NCI-H1092 treated with DMSO at 0.1 percent for 48 hours (cell line): ENCODE data around the gene CMKLR1.

Experiments
- DNase-seq: peaks from one replicate; lab custom pipeline; 2025; lab: John Stamatoyannopoulos, UW

The CMKLR1 gene

GRCh38 chr12:108361606-108362005, 22.5 kb upstream of the CMKLR1 start:
- no peak for DNase-seq

DNA sequence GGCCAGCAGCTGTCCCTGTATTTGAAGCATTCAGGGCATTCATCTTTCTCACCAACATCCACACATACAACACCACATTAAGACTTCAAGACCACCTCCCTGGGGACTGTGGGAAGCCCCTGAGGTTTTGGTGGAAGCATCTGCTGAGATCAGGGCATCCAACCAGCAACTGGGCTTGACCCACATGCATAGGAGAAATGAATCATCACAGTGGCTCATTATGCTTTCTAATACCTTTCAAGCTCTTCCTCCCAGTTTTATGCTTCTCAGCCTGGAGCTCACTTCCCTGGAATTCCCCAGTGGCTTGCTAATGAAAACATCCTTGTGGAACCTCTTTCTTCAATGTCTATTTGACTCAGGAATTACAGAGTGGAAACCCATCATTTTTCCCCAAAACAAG, 21.4 kb upstream of the CMKLR1 start:
- no peak for DNase-seq

- DNase-seq: no peak
Observed at GRCh38 chr12:108360057-108360456, 20.9 kb upstream of the CMKLR1 start.

DNA sequence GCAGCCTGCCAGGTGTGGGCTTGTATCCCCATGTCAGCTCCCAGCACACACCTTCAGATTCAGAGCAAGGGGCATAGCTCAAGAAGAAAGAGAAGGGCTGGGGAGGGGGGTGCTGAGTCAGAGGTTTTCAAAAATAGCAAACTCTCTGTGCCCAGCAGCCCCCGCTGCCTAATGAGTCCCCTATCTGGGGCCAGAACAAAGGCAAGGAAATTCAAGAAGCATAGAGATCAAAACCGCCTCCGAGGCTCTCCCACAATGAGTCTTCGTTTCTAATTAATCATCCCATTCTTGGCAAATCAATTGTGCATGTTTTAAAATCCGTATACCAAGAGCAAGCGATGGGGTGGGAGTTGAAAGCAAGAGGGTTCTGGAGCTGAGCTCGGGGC, 19.5 kb upstream of the CMKLR1 start:
- DNase-seq: no peak

DNA sequence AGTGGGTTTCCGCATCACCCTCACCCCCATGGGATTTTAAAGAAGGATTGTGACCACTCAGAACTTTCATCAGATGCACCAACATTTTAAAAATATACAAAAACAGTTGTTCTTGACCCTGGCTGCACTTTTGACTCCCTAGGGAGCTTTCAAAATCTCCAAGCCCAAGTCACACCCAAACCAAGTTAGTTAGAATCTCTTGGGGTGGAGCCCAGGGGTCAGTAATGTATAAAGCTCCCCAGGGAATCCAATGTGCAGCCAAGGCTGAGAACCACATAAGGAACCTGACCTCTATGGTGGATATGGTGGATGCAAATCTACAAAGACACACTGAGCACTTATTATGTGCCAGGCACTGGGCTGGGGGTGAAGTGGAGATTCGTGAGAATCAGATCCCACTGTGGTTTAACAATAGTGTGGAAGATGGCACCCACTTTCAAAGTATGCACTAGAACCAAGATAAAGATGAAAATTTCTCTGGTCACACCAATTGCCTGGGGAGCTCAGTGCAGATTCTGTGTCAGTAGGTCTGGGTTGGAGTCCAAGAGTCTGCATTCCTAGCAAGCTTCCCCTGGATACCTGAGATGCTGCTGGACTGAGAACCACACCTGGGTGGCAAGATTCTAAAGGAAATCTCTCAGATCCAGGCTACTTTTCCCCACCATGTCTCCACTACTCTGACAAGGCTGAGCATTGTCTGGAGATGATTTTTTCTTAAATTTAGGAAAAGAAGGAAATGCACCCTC, 18.9 kb upstream of the CMKLR1 start:
- no peak for DNase-seq

DNA sequence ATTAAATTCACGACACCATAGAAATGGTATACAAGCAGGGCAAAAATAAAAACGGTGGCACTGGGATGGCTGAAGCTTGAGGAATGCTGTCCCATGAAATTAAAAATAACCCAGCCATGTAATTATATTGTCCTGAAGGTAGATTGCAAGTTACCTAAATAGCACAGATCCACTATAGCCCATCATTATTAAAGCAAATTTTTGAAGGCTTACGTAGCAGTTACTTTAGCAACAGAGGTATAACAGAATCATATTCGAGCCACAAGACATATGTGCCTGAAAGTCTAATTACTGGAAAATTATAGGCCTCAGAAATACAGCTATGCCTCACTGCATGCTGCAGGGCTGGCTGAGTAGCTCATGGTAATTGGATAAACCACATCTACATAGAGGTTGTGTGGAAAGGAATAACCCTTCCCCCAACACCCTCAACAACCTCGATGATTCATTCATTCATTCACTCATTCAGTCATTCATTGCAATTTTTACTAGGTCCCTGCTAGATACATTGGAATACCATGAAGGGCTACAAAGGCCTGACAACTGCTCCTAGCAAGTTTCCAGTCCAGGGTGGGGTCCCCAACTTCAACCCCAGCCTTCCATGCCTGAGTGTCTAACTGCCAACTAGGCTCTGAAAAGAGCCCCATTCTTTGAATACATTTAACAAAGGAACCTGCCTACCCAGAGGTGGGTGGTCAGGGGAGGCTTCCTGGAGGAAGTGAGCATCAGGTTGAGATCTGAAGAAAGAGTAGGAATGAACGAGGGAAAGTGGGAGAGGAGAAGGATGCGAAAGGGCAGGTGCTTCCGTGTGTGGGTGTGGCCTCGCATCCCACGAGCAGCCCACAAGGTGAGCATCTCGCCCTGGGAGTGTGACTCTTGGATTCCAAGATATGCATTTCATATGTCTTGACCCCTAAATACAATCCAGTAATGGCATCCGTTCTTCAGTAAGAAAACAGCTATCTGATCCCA, 18.0 kb upstream of the CMKLR1 start:
- DNase-seq: no peak

GRCh38 chr12:108355069-108355468, 16.0 kb upstream of the CMKLR1 start:
- no peak for DNase-seq

DNA sequence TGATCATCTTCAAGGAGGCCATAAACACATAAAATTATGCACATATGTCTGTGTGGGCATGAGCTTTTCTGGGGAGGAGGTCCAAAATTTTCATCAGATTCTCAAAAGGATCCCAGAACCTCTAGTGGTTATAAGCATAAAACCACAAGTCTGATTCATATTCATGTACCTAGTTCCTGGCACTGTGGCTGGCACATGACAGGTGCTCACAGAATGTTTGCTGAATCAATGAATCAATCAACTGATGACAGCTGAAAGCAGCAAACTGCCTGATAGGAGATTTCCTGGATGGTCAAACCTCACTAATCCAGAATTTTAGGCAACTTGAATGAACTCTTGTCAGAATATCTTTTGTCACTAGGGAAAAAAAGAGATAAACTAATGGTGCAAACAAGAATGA, 13.5 kb upstream of the CMKLR1 start:
- DNase-seq: no peak

- DNase-seq: no peak
Observed at GRCh38 chr12:108350511-108350910, 11.4 kb upstream of the CMKLR1 start.

DNA sequence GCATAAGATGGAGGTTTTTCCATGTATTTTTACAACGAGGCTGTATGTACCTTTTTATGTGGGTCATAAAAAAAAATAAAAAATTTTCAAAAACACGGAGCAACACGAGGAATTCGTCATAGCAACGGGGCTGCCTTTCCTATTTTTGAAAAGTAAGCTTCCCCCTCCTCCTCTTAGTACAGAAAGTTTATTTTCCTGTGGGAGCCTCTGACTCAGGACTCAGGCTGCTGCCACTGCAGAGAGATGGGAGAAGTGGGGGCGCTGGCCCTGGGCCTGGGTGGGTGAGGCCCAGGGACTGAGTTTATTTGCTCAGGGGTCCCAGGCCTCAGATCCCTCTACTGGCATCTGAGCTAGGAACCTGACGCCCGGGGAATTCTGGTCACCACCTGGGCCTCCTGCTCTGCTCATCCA, 10.2 kb upstream of the CMKLR1 start:
- no peak for DNase-seq

- DNase-seq: no peak
Observed at GRCh38 chr12:108348842-108349241, 9.7 kb upstream of the CMKLR1 start.

- DNase-seq: no peak
Observed at GRCh38 chr12:108346727-108347710, 7.9 kb upstream of the CMKLR1 start.

DNA sequence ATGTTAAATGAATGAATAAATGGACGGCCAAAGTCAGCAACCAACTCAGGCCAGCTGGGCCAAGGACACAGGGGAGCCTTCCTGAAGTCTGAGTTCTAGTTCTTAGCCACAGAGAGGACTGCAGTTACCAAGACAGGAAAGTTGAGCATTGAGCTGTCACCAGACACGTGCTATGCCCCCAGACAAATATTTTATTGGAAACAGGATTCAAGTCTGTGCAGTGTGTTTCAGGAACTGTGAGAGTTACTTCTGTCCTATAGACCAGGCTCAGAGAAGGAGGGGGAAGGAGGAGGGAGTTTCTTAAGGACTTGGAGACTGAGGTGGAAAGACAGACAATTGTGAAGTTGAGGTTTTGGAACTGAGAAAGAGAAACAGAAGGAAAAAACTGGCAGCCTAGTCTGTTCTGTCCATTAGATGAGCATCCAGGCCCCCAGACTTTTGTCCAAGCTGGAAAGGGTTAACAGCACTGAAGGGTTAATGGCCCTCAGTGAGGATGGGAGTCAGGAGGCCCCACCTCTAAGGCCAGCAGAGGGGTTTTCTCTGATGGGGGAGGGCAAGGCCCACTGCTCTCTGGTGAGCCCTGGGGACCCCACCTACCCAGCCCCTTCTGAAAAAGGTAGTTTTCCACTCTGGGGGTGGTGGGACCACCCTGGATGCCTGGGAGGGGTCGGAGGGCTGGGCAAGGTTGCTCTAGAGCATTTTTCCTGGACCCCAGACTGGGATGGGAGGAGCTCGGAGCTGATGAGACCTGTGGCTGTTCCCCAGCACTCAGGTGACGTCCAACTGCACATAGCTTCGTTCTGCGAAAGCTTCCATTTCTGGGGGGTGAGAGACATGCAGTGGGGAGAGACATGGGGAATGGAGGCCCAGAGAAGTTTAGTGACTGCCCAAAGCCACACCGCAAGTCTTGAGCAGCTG, 6.9 kb upstream of the CMKLR1 start:
- DNase-seq: no peak

- DNase-seq: no peak
Observed at GRCh38 chr12:108342985-108343384, 3.9 kb upstream of the CMKLR1 start.

DNA sequence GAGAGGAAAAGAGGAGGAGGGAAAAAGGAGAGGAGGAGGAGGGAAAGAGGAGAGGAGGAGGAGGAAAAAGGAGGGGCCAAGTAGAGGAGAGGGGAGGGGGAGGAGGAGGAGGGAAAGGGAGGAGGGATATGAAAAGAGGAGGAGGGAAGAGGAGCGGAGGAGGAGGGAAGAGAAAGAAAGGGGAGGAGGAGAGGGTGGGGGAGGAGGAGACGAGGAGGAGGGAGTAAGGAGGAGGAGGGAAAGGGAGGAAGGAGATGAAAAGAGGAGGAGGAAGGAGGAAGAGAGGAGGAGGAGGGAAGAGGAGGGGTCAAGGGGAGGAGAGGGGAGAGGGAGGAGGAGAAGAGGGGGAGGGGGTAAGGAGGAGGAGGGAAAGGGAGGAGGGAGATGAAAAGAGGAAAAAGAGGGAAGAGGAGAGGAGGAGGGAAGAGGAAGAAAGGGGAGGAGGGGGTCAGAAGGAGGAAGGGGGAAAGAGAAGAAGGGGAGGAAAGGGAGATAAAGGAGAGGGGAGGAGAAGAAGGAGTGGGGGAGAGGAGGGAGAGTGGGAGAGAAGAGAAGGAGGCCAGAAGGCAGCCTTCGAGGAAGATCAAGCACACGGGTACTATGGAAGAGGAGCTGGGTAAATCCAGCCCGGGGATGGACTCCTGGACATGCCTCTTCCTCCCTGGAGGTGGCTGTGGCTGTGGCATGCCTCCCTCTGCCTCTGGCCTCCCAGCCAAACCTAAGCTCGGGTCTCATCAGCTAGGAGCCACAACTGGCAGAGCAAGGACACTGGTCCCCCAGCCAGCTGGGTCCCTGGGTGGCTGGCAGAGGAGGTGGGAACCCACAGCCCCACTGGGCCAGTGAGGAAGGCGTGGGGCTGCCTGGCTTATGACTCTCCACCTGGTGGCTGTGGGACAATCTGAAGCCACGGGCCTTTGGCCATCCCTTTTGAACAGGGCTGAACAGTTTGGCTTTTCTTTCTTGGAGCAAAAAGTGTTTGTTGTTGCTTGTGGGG, 3.0 kb upstream of the CMKLR1 start:
- DNase-seq: no peak

GRCh38 chr12:108341356-108341755, 2.2 kb upstream of the CMKLR1 start:
- no peak for DNase-seq

- DNase-seq: no peak
Observed at GRCh38 chr12:108340037-108340436, 926 bp upstream of the CMKLR1 start.

GRCh38 chr12:108337235-108338223, 1.6 kb downstream of the CMKLR1 start:
- DNase-seq: no peak
